GM12892 (cell line): ENCODE data around the gene CHRND.

Experiments used
- POLR2A ChIP-seq: IDR thresholded peaks from 2 replicates; pipeline ENCODE4 v1.6.1; 2011; ENCODE audit warnings: low read depth, low read length, control low read depth
- TAF1 ChIP-seq: IDR thresholded peaks from 2 replicates; pipeline ENCODE4 v1.6.1; 2011; ENCODE audit warnings: low read depth, mild to moderate bottlenecking, control low read depth, low read length, borderline replicate concordance

- TF ChIP-seq TAF1 (no peak), POLR2A (no peak)
Observed at GRCh38 chr2:232537079-232537478, 11.1 kb downstream of the CHRND start.
